ENCODE results near the gene TTC6. TPM values are rescaled to one million over a fixed set of nuclear protein-coding genes. Genes with fewer than 3 reads are reported as not detected.

TTC6 gene
- total and polyA plus RNA-seq, 2 of the 4 experiments (the other 2 are of a cell fraction): under 0.01 to 0.12 TPM

GRCh38 chr14:37638599-37638998, 43.2 kb downstream of the TTC6 start:
- intact Hi-C loops (cut with micrococcal nuclease): no loop called here

More at GRCh38 chr14:37638599-37638998, 43.2 kb downstream of the TTC6 start:
- Histone ChIP-seq H4K8ac (ENCODE audit: low read depth in 2 of 2, low read length in 2 of 2) (no peak overlapping the region), H2BK15ac (ENCODE audit: low read depth, low read length) (no peak overlapping the region), H3K36me3 (ENCODE audit: control insufficient read depth, insufficient read depth, low read length) (no peaks in the 10 kb centered on the region), H3K27me3 (ENCODE audit: control insufficient read depth, insufficient read depth, low read length) (peaks cover 2% of the 10 kb centered on the region), H3K27ac (ENCODE audit: insufficient read depth, low read length) (no peak overlapping the region), H3K23ac (ENCODE audit: low read depth, low read length) (no peak overlapping the region), H3K79me1 (ENCODE audit: low read depth in 1 of 2, low read length in 2 of 2) (no peaks in the 10 kb centered on the region), H3K4me3 (ENCODE audit: insufficient read depth, low read depth, low read length) (no peak overlapping the region), H3K4me1 (ENCODE audit: control insufficient read depth, insufficient read depth, low read length) (0 out of 2 replicates have a peak, but pooled peaks cover 1% of the 10 kb centered on the region), H3K4me2 (ENCODE audit: low read depth, low read length) (no peak overlapping the region), H3K9ac (ENCODE audit: low read depth, low read length) (no peak overlapping the region), H3K4ac (ENCODE audit: low read depth, low read length) (no peak overlapping the region), H2BK120ac (ENCODE audit: low read depth, low read length) (no peak overlapping the region), H4K5ac (ENCODE audit: low read depth, low read length) (no peak overlapping the region), H3K18ac (ENCODE audit: low read depth, low read length) (no peak overlapping the region), H3K9me3 (ENCODE audit: control insufficient read depth, insufficient read depth, low read length) (no peaks in the 10 kb centered on the region), H4K20me1 (ENCODE audit: insufficient read depth, low read length) (no peaks in the 10 kb centered on the region), H2BK5ac (ENCODE audit: low read depth, low read length, poor library complexity, severe bottlenecking) (no peak overlapping the region), H3K9me1 (ENCODE audit: insufficient read depth, low read length) (no peaks in the 10 kb centered on the region), H2AFZ (replicated peaks; ENCODE audit: low read length, poor library complexity) (no peak overlapping the region), H2AK5ac (ENCODE audit: low read depth, low read length) (no peak overlapping the region), H2AK9ac (replicated peaks; ENCODE audit: low read depth, low read length, poor library complexity) (no peak overlapping the region), H3K56ac (ENCODE audit: extremely low read depth, insufficient read depth, low read length) (no peak overlapping the region), H2BK20ac (ENCODE audit: low read depth, low read length) (no peak overlapping the region), H4K91ac (ENCODE audit: insufficient read depth, low read depth, low read length) (no peak overlapping the region), H3K14ac (replicated peaks; ENCODE audit: low read depth, low read length) (no peak overlapping the region)
- TF ChIP-seq ELK1 (IDR thresholded peaks at IDR 0.05; ENCODE audit: borderline replicate concordance, low read depth, low read length) (no peak), CTCF (conservative IDR thresholded peaks at IDR 0.05; ENCODE audit: low read depth, low read length) (no peak), POLR2A (IDR thresholded peaks at IDR 0.05; ENCODE audit: low read depth, low read length) (no peak), BHLHE40 (IDR thresholded peaks at IDR 0.05; ENCODE audit: low read depth, low read length) (no peak), MAZ (IDR thresholded peaks at IDR 0.05; ENCODE audit: borderline replicate concordance, low read depth, low read length) (no peak), NFE2L2 (IDR thresholded peaks at IDR 0.05; ENCODE audit: low read depth, low read length) (no peak), CHD1 (IDR thresholded peaks at IDR 0.05; ENCODE audit: low read depth, low read length) (no peak), RAD21 (IDR thresholded peaks at IDR 0.05; ENCODE audit: low read length) (no peak), RFX5 (IDR thresholded peaks at IDR 0.05; ENCODE audit: low read depth, low read length) (no peak), MXI1 (IDR thresholded peaks at IDR 0.05; ENCODE audit: borderline replicate concordance, low read depth, low read length) (no peak), USF2 (IDR thresholded peaks at IDR 0.05; ENCODE audit: low read depth, low read length) (no peak), MAFK (IDR thresholded peaks at IDR 0.05; ENCODE audit: low read depth, low read length) (no peak), SMC3 (IDR thresholded peaks at IDR 0.05; ENCODE audit: low read depth, low read length) (no peak)
- DNase-seq: no peak
- in situ Hi-C loops (cut with MboI; ENCODE audit: low sequenced_read_pairs): no loop called here
- WGBS, 2 experiments (ENCODE audit: extremely low coverage in 2 of 2, insufficient read length in 1 of 2): no CpG with 5 or more reads among the region's 2 CpGs
- POLR2A ChIA-PET (ENCODE audit: unreplicated experiment): no interaction called here
- BruUV-seq (replicated peaks): no TSS peak
- ATAC-seq (ENCODE audit: low read depth): no peak
- CTCF ChIA-PET: no interaction called here
- dilution Hi-C loops (cut with HindIII; ENCODE audit: low sequenced_read_pairs, unreplicated experiment): no loop called here

Measured in IMR-90 (cell line).